ENCODE results near the gene FAM174C. TPM values are rescaled to one million over a fixed set of nuclear protein-coding genes. Genes with fewer than 3 reads are reported as not detected.
A peak's percentile ranks its signal among the peaks of the same experiment; 100 is the strongest.

FAM174C gene
- total RNA-seq, 1 experiment from 2014 or later: 110 TPM

DNA sequence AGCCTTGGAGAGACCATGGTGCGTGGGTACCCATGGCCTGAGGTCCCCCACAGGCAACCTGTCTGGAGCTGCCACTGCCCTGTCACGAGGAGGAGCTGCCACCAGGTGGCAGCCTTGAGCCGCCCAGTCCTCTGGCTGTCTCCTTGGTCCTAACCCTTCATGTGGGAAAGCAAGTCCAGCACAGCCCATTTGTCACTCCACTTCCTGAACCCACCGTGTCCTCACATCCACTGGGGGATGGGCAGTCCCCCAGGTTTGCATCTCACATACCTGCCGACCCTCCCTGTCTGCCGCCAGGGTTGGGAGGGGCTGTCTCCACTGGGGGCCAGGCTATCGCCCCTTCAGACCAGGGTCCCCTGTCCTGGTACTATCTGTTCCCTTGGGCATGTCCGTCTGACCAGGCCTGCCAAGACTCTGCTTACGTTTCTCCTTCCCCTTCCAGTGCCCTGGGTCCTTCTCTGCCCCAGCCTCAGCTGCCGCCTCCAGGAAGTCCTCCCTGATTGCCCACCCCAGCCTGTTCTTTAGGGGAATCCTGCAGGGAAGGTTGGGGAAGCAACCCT, 4.5 kb downstream of the FAM174C start:
- no TSS peak for BruUV-seq (replicated peaks)
- Histone ChIP-seq H3K9me3 (ENCODE audit: low read length) (no peaks in the 10 kb centered on the region), H3K36me3 (ENCODE audit: low read depth, low read length) (no peaks in the 10 kb centered on the region), H3F3A (ENCODE audit: low read length, unreplicated experiment) (no peaks in the 10 kb centered on the region), H3K4me3 (ENCODE audit: low read length) (no peak overlapping the region), H3K4me1 (ENCODE audit: insufficient read depth, low read length) (peaks cover 13% of the 10 kb centered on the region), H3K27me3 (ENCODE audit: low read length) (no peaks in the 10 kb centered on the region), H2AFZ (ENCODE audit: low read length) (no peak overlapping the region), H3K27ac (ENCODE audit: low read length) (no peak overlapping the region), H3K9ac (ENCODE audit: low read length) (no peak overlapping the region), H3K4me2 (ENCODE audit: low read length) (no peak overlapping the region), H4K20me1 (ENCODE audit: low read length) (no peaks in the 10 kb centered on the region), H3K9me2 (replicated peaks; ENCODE audit: low read length) (no peaks in the 10 kb centered on the region), H3K79me2 (ENCODE audit: low read length) (peaks cover 20% of the 10 kb centered on the region)
- POLR2A ChIA-PET (ENCODE audit: unreplicated experiment): no interaction called here
- TF ChIP-seq EZH2 (IDR thresholded peaks at IDR 0.05; ENCODE audit: low read length, unreplicated experiment): no peak
- TF ChIP-seq, protein P1, sequence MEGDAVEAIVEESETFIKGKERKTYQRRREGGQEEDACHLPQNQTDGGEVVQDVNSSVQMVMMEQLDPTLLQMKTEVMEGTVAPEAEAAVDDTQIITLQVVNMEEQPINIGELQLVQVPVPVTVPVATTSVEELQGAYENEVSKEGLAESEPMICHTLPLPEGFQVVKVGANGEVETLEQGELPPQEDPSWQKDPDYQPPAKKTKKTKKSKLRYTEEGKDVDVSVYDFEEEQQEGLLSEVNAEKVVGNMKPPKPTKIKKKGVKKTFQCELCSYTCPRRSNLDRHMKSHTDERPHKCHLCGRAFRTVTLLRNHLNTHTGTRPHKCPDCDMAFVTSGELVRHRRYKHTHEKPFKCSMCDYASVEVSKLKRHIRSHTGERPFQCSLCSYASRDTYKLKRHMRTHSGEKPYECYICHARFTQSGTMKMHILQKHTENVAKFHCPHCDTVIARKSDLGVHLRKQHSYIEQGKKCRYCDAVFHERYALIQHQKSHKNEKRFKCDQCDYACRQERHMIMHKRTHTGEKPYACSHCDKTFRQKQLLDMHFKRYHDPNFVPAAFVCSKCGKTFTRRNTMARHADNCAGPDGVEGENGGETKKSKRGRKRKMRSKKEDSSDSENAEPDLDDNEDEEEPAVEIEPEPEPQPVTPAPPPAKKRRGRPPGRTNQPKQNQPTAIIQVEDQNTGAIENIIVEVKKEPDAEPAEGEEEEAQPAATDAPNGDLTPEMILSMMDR (conservative IDR thresholded peaks at IDR 0.05; ENCODE audit: low read depth, low read length): peak; percentile 87
- CTCF ChIA-PET: interaction anchor here (1.0 kb wide), 1 partner anchor 11 kb away, joined by 3 read pairs; no protein-coding TSS in a partner anchor
- DNase-seq (peak; percentile 83), ATAC-seq (peak; percentile 26)
- intact Hi-C loops (cut with micrococcal nuclease): loop anchor here (1.0 to 10.0 kb wide), 2 partner anchors 75 to 92 kb away; a partner anchor contains a TSS

DNA sequence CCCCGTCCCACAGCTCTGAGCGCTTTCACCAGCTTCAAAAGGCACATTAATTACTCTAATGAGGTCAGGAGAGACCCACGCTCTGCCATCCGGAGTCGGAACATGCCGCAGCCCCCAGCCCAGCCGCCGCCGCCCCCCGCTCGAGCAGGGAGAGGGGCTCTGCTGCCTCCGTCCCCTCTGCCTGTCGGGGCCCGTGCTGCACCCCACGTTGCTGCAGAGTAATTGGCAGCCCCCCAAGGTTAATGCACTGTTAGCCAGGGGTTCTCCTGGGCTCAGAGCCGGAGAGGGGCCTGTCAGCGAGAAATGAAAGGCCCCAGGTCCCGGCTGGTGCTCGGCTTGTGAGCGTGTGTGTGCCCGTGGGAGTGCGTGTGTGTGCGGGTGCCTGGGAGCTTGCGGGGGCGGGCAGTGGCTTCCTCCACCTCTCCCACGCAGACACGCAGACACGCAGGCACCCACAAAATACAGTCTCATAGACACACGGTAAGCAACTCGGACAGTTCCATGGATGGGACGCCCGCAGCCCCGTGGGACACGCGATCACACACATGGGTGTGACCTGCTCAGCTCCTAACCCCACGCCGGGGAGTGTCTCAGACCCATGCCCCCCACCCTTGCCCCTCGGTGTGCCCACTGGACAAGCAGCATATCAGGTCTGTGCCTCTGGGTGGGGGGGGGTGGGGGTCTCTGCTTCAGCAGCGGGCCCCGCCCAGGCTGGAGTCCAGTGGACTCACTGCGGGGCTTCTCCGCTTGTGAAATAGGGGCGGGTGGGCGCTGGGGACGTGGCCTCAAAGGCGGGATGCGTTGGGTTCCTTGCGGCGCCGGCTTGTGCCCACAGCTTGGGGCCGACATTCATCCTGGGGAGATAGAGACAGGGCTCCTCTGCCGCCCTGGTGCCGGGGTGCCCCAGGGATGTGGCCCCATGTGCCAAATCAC, 5.6 kb downstream of the FAM174C start:
- ATAC-seq (no peak), DNase-seq (no peak)
- TF ChIP-seq, protein P1 (conservative IDR thresholded peaks at IDR 0.05; ENCODE audit: low read depth, low read length): no peak
- TF ChIP-seq EZH2 (IDR thresholded peaks at IDR 0.05; ENCODE audit: low read length, unreplicated experiment) (no peak), EZH2phosphoT487 (IDR thresholded peaks at IDR 0.05; ENCODE audit: borderline replicate concordance, low read length) (no peak)
- Histone ChIP-seq H3K9me2 (replicated peaks; ENCODE audit: low read length) (no peaks in the 10 kb centered on the region), H2AFZ (ENCODE audit: low read length) (no peak overlapping the region), H3F3A (ENCODE audit: low read length, unreplicated experiment) (no peaks in the 10 kb centered on the region), H3K36me3 (ENCODE audit: low read depth, low read length) (no peaks in the 10 kb centered on the region), H4K20me1 (ENCODE audit: low read length) (no peaks in the 10 kb centered on the region), H3K4me2 (ENCODE audit: low read length) (no peak overlapping the region), H3K9ac (ENCODE audit: low read length) (no peak overlapping the region), H3K27me3 (ENCODE audit: low read length) (peaks cover 4% of the 10 kb centered on the region; the same call in 1 of the 2 replicates), H3K4me3 (ENCODE audit: low read length) (no peak overlapping the region), H3K27ac (ENCODE audit: low read length) (no peak overlapping the region), H3K79me2 (ENCODE audit: low read length) (peaks cover 16% of the 10 kb centered on the region), H3K9me3 (ENCODE audit: low read length) (no peaks in the 10 kb centered on the region), H3K4me1 (ENCODE audit: insufficient read depth, low read length) (peaks cover 10% of the 10 kb centered on the region)
- ChIA-PET CTCF (no interaction called here), POLR2A (ENCODE audit: unreplicated experiment) (no interaction called here)
- intact Hi-C loops (cut with micrococcal nuclease): no loop called here
- BruUV-seq (replicated peaks): no TSS peak
